GM19455 (cell line): Measurements from ENCODE around the gene SIX4.

ENCODE experiments used
- ATAC-seq: cut with Tn5 transposase; IDR thresholded peaks from one replicate; pipeline ENCODE4 v1.9.1; 2021; ENCODE audit not compliant: unreplicated experiment

SIX4 gene

GRCh38 chr14:60662982-60663381 is 61.2 kb downstream of the SIX4 start:
- ATAC-seq: no peak

DNA sequence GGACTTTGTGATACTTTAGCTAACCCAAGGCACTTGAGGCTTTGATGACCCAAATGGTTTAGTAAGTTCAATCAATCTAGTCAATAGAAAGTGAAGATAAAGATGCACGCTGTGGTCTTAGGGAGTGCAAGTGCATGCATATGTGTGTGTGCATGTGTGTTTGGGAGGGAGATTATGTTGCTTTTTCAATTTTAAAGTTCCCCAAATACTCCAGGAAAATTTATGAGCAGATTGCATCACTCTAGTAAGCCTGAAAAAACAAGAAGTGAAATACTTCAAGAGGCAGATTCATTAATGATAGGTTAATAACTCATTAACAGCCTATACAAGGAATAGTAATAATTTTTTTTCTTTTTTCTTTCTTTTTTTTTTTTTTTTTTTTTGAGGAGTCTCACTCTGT is 62.4 kb downstream of the SIX4 start:
- no peak for ATAC-seq
